Sigmoid colon (tissue), 4 donors: ENCODE data around the gene RNF144A.

Experiments used
- CTCF ChIP-seq, 4 experiments: fragments of 450-650 bp in 3 of 4; fragments of 200-600 bp in 1 of 4; IDR thresholded peaks; one replicate each; pipeline ENCODE4 v1.5.1; 2016 to 2019; ENCODE audit warnings: antibody characterized with exemption in 4 of 4, mild to moderate bottlenecking in 3 of 4, moderate library complexity in 2 of 4
- EP300 ChIP-seq, 4 donors: sonication (generic); formaldehyde crosslinking; IDR thresholded peaks; one replicate each; pipeline ENCODE4 v1.6.1; 2017; ENCODE audit warnings: antibody characterized with exemption in 4 of 4
- POLR2A ChIP-seq, 2 donors: fragments of 450-650 bp; IDR thresholded peaks; one replicate each; pipeline ENCODE4 v1.6.1; 2016; ENCODE audit warnings: antibody characterized with exemption in 2 of 2, mild to moderate bottlenecking in 2 of 2, moderate library complexity in 2 of 2

- TF ChIP-seq CTCF (IDR thresholded peaks at IDR 0.05) (no peak), EP300 (IDR thresholded peaks at IDR 0.05) (no peak), POLR2A (IDR thresholded peaks at IDR 0.05) (no peak)
Measured at GRCh38 chr2:6975988-6976387, 58.8 kb downstream of the RNF144A start.
